ENCODE measurements around the gene CFAP46. TPM values are rescaled to one million over a fixed set of nuclear protein-coding genes. Genes with fewer than 3 reads are reported as not detected.

The CFAP46 gene
- total and polyA plus RNA-seq, 2 of the 8 experiments (the other 6 are each of a cell fraction or from before 2014, with no cell fraction given), result 2.6 to 4.8 TPM

DNA sequence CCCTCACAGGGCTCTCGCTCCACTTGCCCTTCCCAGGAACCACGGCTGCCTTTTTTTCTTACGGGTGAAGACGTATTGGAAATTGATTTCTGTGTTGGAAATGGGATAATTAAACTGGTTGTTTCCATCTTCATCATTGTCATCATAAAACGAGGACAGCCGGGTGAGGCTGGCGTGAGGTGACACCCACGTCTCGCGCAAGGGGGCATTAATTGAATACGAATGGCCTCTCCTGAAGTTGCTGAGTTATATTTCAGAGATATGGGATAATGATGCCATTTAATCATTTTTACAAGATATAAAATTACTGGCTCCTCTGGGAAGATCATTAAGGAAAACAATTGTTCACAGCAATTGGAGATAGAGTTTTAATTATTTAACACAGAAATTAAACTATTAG, 138.1 kb downstream of the CFAP46 start:
- ChIA-PET CTCF (ENCODE audit: partially characterized antibody) (interaction anchor here (2.3 kb wide), 1 partner anchor 10 kb away, joined by 11 read pairs; no protein-coding TSS in a partner anchor), POLR2A (ENCODE audit: partially characterized antibody) (no interaction called here)
- no peak overlapping the region for H4K91ac ChIP-seq (replicated peaks; ENCODE audit: insufficient read length, low read length)
- no peaks in the 10 kb centered on the region for H3K79me1 ChIP-seq (ENCODE audit: low read depth, low read length)
- no peak overlapping the region for H3K56ac ChIP-seq (replicated peaks; ENCODE audit: insufficient read length, low read depth, low read length)
- no peak overlapping the region for H3K9ac ChIP-seq (replicated peaks in 1 of 4; ENCODE audit: extremely low read depth in 1 of 4, low read depth in 3 of 4, low read length in 3 of 4)
- FAIRE-seq (no peak), DNase-seq (ENCODE audit: low read depth in 1 of 2, low spot score in 2 of 2) (no peak)
- H3K4me1 ChIP-seq (replicated peaks in 1 of 4; ENCODE audit: control insufficient read depth in 3 of 4, insufficient read depth in 4 of 4, low read length in 3 of 4), result peaks cover 0 to 3% (median 0%) of the 10 kb centered on the region in 4 experiments; a peak in 2 of 7 replicates
- peaks cover 7% of the 10 kb centered on the region in 2 experiments; a peak in 3 of 4 replicates for H3K9me3 ChIP-seq (ENCODE audit: insufficient read depth in 2 of 2, low read depth in 1 of 2, low read length in 1 of 2)
- H3K79me2 ChIP-seq (ENCODE audit: control insufficient read depth in 1 of 2, insufficient read depth in 2 of 2, low read length in 2 of 2), result no peaks in the 10 kb centered on the region
- no peak overlapping the region for H3K23ac ChIP-seq (ENCODE audit: insufficient read length)
- no peak overlapping the region for H2AK5ac ChIP-seq (ENCODE audit: low read depth, low read length)
- WGBS, 2 experiments (ENCODE audit: extremely low coverage in 1 of 2, insufficient coverage in 1 of 2, insufficient read length in 1 of 2, insufficient replicate concordance in 2 of 2, low coverage in 1 of 2, low lambda C conversion rate in 2 of 2, missing lambda C conversion rate in 1 of 2), result 95% methylated on average over 11 of the region's 11 CpGs; no CpG with 5 or more reads in 1 of the 2 experiments
- no peaks in the 10 kb centered on the region for H3K27me3 ChIP-seq (replicated peaks in 1 of 4; ENCODE audit: control insufficient read depth in 3 of 4, extremely low read depth in 1 of 4, insufficient read depth in 3 of 4, low read length in 3 of 4)
- no peak overlapping the region for H2BK5ac ChIP-seq (ENCODE audit: low read depth, low read length)
- H3K18ac ChIP-seq (ENCODE audit: extremely low read depth, low read length), result no peak overlapping the region
- H3K27ac ChIP-seq (ENCODE audit: low read depth, low read length), result no peak overlapping the region
- no peak overlapping the region for H3K4me3 ChIP-seq (ENCODE audit: extremely low read depth in 1 of 4, insufficient read depth in 2 of 4, low read depth in 3 of 4, low read length in 4 of 4)
- H2BK12ac ChIP-seq (ENCODE audit: low read depth, low read length), result no peak overlapping the region
- no peak overlapping the region for H2BK15ac ChIP-seq (ENCODE audit: low read length)
- H3K14ac ChIP-seq (ENCODE audit: insufficient read length), result no peak overlapping the region
- H4K20me1 ChIP-seq (replicated peaks in 1 of 2; ENCODE audit: control insufficient read depth in 1 of 2, insufficient read depth in 2 of 2, low read length in 2 of 2), result no peaks in the 10 kb centered on the region
- no peak overlapping the region for H4K5ac ChIP-seq (ENCODE audit: insufficient read length, low read depth, low read length)
- no peak overlapping the region for H2BK20ac ChIP-seq (ENCODE audit: low read length)
- no peak overlapping the region for H3K4me2 ChIP-seq (ENCODE audit: insufficient read depth in 1 of 2, low read depth in 2 of 2, low read length in 2 of 2)
- H3K36me3 ChIP-seq (ENCODE audit: control insufficient read depth in 2 of 4, insufficient read depth in 4 of 4, low read length in 3 of 4), result no peaks in the 10 kb centered on the region
- H2AFZ ChIP-seq (ENCODE audit: low read length), result no peak overlapping the region
- H2BK120ac ChIP-seq (replicated peaks; ENCODE audit: low read depth, low read length), result no peak overlapping the region
- TF ChIP-seq, protein P1, sequence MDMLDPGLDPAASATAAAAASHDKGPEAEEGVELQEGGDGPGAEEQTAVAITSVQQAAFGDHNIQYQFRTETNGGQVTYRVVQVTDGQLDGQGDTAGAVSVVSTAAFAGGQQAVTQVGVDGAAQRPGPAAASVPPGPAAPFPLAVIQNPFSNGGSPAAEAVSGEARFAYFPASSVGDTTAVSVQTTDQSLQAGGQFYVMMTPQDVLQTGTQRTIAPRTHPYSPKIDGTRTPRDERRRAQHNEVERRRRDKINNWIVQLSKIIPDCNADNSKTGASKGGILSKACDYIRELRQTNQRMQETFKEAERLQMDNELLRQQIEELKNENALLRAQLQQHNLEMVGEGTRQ (IDR thresholded peaks at IDR 0.05; ENCODE audit: low read length), result no peak
- no peak for TF ChIP-seq CTBP2 (IDR thresholded peaks at IDR 0.05; ENCODE audit: borderline replicate concordance, insufficient read depth, insufficient read length, low read length)
- no peak for TF ChIP-seq YY1 (IDR thresholded peaks at IDR 0.05; ENCODE audit: low read depth, low read length)
- TF ChIP-seq SIX5 (IDR thresholded peaks at IDR 0.05; ENCODE audit: low read depth, low read length), result no peak
- no peak for TF ChIP-seq CEBPB (IDR thresholded peaks at IDR 0.05; ENCODE audit: low read depth, low read length)
- no peak for TF ChIP-seq SP4 (IDR thresholded peaks at IDR 0.05; ENCODE audit: low read length)
- TF ChIP-seq POLR2A (IDR thresholded peaks at IDR 0.05; ENCODE audit: control extremely low read depth in 1 of 2, low read depth in 2 of 2, low read length in 2 of 2), result no peak
- TF ChIP-seq RBBP5 (IDR thresholded peaks at IDR 0.05; ENCODE audit: borderline replicate concordance, low read depth, low read length), result no peak
- TF ChIP-seq EGR1 (IDR thresholded peaks at IDR 0.05; ENCODE audit: borderline replicate concordance, low read depth, low read length), result no peak
- TF ChIP-seq NRF1 (IDR thresholded peaks at IDR 0.05; ENCODE audit: low read depth, low read length), result no peak
- TF ChIP-seq TEAD4 (IDR thresholded peaks at IDR 0.05; ENCODE audit: low read depth, low read length), result no peak
- TF ChIP-seq CBX8 (IDR thresholded peaks at IDR 0.05; ENCODE audit: borderline replicate concordance, low read depth, low read length), result no peak
- no peak overlapping the region for H3K4ac ChIP-seq (replicated peaks; ENCODE audit: insufficient read length, low read depth, low read length)
- no peaks in the 10 kb centered on the region for H3K23me2 ChIP-seq (ENCODE audit: low read depth, low read length)
- H4K8ac ChIP-seq (ENCODE audit: extremely low read depth, insufficient read depth, low read length), result no peak overlapping the region
